DMS153 (cell line): ENCODE measurements around the gene GPBP1.
"Not testable (repeated sequence)": the region's sequence is repeated elsewhere in the genome, so short reads cannot be mapped to it uniquely, and the experiment has no call there.

Experiments
- DNase-seq: peaks from one replicate; lab custom pipeline; 2025; lab: John Stamatoyannopoulos, UW

Gene GPBP1

DNA sequence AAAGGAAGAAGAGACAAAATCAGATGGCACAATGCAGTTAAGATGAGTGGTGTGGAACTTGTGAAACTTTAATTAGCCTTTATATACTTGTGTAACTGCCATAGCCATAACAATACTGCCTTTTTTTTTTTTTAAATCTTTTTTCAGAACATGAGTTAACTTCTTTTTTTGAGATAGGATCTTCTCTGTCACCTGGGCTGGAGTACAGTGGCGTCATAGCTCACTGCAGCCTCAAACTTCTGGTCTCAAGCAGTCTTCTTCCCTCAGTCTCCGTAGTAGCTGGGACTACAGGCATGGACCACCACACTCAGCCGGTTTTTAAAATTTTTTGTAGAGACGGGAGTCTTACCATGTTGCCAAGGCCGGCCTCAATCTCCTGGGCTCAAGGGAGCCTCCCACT, 37.2 kb downstream of the GPBP1 start:
- DNase-seq: no peak

DNA sequence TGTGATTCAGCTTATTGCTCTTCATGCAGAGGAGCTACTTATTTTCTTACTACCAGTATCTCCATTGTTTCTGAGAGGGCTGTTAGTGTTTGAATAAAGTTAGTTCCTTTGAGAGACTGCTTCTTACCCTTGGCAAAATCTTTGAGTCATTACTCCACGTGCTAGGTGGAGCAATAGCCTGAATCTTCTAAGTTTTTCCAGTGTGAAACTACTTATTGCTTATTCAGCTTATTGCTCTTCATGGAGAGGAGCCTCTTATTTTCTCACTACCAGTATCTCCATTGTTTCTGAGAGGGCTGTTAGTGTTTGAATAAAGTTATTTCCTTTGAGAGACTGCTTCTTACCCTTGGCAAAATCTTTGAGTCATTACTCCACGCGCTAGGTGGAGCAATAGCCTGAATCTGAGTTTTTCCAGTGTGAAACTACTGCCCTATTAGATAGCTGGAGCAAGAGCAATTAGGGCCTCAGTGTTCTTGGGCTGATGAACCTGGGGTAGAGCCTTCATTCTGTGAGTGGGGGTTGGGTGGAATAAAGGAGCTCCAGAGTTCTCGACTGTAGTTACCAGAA, 41.9 kb downstream of the GPBP1 start:
- DNase-seq: no peak

DNA sequence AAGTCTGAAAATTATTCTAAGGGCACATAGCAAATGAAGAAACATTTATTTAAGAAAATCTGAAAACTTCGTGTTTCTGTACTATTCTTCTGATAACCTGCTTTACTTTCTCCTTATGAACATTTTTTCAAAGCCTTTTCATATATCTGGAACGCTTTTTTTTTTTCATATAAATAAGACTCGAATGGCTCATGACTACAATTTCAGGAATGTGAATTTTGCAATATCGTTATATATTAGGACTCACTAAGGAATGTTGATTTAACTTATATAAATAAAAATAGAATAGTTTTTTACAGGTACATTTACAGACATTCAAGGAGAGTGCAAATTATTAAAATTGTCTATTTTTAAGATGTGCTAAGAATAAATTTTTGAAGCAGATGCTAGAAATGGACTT, 42.9 kb downstream of the GPBP1 start:
- no peak for DNase-seq

DNA sequence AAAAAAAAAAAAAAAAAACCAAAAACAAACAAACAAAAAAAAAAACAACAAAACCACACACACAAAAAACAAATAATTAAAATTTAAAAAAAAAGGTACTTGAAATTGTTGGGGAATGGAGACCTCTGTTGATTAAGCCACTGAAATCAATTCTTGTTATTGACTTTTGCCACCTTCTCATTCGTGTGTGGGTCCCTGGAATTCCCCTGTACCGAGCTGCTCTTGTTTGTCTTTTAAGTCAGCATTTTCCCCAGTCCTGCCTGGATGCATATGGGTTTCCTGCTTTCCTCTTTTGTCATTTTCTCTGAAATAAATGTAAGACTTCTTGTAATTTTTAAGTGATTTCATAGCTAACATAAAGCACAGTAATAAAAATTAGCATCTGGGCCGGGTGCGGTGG, 45.5 kb downstream of the GPBP1 start:
- no peak for DNase-seq

DNA sequence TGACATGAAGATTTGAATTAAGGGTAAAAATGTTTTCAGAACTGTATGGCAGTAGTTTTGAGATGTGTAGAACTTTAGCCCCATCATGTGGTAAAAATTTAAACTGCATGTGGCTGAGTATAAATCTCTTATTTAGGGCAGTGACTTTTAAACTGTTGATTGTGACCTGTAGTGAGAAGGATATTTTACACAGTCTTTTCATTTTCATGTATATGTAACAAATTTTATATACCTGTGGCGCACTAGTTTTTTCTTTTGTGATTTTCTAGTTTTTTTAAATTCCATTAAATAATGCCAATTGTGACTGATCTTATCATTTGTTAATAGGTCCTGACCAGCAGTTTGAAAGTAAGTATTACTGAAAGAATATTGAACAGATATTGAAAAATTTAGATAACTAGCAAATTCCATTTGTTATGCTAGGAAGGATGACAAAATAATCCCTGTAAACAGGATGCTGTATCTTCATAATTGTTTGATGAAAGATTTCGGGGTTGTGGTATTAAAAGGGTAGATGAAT, 47.2 kb downstream of the GPBP1 start:
- DNase-seq: no peak

DNA sequence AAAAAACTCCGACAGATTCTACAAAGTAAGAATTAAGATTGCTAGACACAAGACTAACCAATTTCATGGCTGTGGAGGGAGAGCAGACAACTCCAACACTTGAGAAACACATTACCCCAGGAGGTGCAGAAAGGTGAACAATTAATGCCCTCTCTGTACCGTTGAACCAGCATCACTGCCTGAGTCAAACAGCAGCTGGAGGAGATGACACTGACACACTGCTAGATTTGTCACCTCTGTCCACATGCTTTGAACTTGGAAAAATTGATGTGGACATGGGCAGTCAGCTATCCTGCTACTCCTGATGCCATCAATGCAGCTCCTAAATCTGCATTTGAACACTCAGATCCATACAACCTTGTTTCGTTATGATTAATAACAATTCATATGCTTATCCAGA, 51.7 kb downstream of the GPBP1 start:
- DNase-seq: no peak

DNA sequence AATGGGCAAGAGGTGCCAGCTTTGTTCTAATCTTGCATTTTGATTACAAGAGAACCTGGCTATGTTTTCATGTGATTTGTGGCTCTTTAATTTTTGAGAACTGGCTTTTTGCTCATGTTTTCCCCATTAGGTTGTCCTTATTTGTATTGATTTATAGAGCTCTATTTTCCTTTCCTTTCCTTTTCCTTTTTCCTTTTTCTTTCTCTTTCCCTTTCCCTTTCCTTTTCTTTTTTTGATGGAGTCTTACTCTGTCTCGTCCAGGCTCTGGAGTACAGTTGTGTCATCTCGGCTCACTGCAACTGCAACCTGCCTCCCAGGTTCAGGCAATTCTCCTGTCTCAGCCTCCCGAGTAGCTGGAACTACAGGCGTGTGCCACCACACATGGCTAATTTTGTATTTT, 55.5 kb downstream of the GPBP1 start:
- no peak for DNase-seq

DNA sequence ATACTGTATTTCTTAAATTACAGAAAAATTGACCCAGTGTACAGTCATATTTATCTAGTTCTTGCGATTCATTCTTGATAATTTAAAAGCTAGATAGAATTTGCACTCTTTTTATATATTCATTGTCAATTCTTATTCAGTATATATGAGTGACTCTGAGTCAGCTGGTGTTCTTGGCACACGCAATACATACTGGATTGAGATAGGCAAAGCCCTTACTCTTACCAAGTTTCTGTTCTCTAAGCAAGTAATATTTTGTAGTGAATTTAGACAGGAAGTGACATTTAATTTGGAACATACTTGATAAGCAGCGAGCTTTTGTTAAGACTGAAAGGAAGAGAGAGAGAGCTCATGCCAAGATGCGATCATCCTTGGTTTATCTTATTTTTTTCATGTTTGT, 57.7 kb downstream of the GPBP1 start:
- DNase-seq: no peak

DNA sequence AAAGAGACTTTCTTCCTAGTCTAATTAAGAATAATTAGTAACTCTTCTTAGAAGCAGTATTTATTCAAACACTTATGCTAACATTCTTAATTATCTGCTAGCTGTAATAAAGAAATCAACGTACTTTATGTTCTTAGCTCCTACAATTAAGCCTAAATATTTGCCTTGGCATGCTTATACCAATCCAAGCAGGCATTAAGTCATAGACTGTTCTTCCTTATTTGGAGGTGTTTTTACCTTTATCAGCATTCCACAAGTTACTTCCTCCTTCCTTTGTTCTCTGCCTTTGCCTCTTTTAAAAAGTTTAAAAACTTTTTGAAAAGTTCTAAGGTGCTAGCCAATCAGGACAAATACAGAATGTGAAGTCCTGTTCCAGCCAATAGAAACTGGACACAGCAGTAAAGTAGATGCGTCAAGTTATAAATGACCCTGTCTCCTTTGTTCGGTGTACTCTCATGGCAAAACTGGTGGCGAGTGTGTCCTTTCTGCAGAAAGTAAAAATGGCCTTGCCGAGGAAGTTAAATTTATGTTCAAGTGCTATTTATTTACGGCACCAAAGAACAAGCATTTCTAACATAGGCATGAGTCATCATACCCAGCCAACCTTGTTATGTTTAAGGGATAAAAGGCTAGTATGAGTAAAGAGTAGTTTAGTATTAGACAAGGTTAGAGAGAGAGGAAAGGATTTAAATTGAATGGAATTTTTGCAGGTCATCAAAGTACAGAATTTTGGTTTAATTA, 58.6 kb downstream of the GPBP1 start:
- DNase-seq: no peak

DNA sequence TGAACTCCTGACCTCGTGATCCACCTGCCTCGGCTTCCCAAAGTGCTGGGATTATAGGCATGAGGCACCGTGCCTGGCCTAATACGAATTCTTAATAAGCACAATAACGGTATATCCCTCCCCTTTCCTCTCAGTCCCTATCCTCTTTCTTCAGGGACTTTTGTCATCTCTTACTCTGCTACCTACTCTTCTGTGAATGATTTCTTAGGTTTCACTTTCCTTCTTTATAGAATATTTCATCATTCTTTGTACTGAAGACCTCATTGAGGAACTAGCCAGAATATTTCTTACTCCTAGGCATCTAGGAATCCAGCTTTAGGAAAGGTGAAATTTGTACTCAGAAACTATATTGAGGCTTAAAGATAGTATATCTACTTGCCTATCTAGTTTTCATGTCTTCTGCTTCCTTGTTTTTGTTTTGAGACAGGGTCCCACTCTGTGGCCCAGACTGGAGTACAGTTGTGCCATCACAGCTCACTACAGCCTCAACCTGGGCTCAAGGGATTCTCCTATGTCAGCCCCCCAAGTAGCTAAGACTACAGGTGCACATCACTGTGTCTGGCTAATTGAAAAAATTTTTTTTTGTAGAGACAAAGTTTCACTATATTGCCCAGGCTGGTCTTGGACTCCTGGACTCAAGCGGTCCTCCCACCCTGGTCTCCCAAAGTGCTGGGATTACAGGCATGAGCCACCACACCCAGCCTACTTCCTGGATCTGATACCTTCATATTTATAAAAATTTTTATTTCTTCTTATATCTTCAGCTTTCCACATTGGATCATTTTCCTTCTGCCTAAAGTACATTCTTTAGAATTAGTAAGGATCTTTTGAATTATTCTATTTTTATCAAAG, 69.7 kb downstream of the GPBP1 start:
- DNase-seq: no peak

DNA sequence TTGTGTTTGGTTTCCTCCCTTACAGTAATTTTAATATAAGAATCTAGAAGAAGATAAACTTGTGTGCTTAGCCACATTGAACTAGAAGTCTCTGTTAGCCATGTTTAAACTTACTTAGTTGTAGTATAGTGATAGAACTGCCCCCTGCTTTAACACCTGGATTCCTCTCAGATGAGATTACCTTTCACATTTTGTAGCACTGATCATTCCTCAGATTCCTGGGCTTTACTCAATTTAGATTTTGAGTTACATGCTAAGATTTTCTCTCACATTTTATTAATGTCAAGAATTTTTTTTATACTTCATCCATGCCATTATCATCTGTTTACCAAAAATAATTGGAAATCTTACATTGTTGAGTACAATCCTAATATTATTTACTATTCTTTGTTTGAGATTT, 70.5 kb downstream of the GPBP1 start:
- DNase-seq: no peak

DNA sequence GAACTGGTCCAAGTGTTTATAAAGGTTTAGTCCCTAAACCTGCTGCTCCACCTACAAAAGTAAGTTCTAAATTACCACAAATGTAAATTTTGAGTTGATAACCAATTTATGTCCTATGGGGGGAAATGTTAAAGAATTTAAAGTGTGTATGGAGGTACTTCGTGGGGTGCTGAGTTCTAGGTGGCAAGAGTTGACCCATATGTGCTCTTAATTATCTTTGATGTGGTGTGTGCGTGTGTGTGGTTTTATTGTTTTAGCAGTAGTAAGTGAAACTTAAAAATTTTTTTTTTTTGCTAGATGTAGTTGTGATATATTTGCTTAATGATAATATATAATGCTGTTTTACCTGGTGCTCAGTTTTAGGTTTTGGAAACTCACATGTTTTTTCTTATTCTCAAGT, 72.6 kb downstream of the GPBP1 start:
- no peak for DNase-seq

DNA sequence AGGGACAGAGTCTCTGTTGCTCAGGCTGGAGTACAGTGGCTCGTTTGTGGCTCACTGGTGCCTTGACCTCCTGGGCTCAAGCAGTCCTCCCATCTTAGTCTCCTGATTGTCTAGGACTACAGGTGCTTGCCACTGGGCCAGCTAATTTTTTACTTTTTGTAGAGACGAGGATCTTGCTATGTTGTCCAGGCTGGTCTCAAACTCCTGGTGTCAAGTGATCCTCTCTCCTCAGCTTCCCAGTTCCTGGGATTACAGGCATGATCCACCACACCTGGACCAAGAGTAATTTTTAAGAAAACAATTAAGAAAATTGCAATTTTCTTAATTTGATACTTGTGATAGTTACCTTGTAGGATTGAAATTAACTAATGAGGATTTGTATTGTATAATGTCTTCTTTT, 73.9 kb downstream of the GPBP1 start:
- no peak for DNase-seq

DNA sequence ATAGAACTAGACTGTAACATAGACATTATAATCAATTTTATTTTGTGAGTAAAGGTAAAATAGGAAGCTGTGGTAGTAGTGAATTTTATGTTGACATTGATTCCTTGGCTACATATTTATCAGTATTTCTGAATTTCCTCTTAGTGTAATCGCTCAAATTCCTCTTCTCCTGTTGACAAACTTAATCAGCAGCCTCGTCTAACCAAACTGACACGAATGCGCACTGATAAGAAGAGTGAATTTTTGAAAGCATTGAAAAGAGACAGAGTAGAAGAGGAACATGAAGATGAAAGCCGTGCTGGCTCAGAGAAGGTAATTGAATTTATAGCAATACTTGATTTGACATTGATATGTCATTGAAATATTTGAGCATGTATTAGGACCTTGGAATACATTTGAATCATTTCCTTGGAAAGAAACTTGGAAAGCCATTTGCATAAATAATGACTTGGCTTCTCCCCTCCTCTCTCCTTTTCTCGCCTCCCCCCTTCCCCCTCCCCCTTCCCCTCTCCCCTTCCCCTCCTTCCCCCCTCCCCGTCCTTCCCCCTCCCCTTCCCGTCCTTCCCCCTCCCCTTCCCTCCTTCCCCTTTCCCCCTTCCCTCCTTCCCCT, 75.5 kb downstream of the GPBP1 start:
- DNase-seq: no peak

DNA sequence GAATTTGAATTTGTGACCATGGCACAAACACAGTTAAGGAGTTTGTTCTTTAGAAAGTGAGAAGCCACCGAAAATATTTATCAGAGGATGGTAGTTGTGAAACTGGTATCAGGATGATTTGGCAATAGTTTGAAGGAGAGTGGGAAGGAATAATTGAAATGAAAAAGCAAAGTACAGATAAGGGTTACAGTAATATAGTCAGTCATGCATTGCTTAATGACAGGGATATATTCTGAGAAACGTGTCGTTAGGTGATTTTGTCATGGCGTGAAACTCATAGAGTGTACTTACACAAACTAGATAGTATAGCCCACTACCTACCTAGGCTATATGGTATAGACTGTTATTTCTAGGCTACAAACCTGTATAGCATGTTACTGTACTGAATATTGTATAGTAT, 84.2 kb downstream of the GPBP1 start:
- no peak for DNase-seq

DNA sequence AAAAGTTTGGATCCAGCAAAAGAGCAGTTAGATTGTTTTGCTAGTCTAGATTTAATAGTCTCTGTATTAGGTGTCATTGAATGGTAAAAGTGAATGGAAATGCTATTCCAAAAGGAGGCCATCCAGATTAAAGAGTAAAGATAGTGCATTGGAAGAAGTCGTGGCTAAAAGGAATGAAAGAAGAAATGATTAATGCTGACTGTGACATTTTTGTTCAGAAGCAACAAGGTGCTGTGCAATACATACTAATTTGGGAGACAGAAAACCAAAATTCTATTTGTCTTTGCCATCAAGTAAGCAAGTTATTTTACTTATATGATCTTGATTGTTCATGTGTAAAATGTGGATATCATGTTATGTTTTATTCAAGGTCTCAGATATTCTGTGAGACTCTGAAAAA, 85.1 kb downstream of the GPBP1 start:
- DNase-seq: no peak

DNA sequence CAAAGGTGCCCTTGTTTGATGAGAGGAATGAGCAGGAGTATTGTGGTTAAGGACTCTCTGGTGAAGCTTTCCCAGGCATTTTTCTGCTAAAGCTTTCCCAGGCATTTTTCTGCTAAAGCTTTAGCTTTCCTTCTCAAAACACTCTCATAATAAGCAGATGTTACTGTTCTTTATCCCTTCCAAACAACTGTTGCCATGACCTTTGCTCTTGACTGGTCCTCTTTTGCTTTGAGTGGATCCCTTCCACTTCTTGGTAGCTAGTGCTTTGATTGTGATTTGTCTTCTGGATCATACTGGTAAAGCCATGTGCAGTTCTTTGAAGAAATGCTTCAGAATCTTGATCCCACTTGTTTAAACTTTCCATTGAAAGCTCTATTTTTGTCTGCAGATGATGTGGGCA, 85.8 kb downstream of the GPBP1 start:
- DNase-seq: no peak

DNA sequence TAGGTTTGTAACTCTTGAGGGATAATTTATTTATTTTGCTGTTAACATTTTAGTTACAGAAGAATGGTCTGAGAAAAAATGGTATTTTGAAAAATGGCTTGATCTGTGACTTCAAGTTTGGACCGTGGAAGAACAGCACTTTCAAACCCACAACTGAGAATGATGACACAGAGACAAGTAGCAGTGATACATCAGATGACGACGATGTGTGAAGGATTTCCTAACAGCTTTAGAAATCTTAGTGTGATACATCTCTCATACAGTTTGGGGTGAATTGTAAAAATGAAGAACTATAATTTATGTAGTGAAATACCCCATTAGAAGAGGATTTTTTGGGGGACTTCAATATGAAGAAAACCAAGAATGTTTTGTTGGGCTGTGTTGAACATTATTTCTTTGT, 88.7 kb downstream of the GPBP1 start:
- no peak for DNase-seq

DNA sequence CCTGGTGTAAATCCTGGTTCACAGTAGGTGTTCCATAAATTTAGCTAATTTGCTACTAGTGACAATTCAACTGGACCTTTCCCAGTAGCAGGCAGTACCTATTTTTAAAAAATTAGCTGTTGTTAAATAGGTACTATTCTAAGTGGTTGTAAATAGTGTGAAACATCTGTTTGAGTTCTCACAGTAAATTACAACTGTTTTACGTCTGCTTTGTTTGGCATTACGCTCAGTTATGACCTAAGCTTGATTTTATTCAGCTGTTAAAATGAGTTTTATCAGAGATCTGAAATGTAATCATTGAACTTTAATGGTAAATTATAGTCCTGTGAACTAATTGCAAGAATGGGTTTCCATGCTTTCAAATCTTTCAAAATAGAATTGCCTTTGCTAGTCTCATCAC, 93.9 kb downstream of the GPBP1 start:
- no peak for DNase-seq

DNA sequence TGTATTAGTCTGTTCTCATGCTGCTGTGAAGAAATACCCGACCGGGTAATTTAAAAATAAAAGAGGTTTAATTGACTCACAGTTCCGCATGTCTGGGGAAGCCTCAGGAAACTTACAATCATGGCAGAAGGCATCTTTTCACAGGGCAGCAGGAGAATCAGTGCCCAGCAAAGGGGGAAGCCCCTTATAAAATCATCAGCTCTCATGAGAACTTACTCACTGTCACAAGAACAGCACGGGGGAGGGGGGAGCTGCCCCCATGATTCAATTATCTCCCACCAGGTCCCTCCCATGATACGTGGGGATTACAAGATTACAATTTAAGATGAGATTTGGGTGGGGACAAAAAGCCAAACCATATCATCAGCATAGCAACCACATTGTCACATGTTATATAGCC, 102.5 kb downstream of the GPBP1 start:
- DNase-seq: no peak

DNA sequence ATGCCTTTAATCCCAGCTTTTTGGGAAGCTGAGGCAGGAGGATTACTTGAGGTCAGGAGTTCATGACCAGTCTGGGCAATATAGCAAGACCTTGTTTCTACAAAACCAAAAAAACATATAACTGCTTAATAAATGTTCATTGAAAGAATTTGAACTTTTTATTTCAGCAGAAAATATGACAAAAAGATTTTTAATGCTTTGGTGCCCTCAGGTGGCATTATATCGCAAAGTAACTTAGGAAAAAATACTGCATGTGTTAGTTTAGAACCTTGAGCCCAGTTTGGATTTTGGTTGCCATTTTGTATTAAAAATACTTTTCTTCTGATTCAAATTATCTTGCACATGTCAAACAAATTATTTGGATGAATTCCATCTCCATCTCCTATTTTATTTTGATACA, 103.2 kb downstream of the GPBP1 start:
- DNase-seq: no peak

DNA sequence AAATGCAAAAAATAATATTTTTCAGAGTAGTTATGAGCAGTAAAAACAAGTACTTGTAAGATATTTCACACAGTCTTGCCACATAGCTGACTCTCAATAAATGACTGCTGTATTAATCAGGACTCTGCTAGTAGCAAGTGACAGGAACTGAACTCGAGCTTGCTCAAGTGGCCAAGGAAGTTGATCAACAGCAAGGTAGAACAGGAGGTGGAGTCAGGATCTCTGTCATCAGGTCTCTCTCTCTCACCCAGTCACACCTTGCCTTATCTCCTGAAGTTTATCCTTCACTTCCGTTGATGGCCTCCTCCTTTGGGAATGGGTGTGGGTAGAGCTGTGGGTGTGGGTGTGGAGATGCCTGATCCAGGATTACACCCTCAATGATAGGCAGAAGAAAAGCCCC, 107.0 kb downstream of the GPBP1 start:
- no peak for DNase-seq

DNA sequence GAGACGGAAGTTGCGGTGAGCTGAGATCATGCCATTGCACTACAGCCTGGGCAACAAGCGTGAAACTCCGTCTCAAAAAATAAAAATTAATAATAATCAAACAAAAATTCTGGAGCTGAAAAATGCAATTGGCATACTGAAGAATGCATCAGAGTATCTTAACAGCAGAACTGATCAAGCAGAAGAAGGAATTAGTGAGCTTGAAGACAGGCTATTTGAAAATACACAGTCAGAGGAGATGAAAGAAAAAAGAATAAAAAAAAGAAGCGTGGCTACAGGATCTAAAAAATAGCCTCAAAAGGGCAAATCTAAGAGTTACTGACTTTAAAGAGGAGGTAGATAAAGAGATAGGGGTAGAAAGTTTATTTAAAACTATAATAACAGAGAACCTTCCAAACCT, 111.2 kb downstream of the GPBP1 start:
- DNase-seq: not testable (repeated sequence)
